WTC11 (cell line): ENCODE measurements around the gene CLIP1.

Experiments used
- CBFB ChIP-seq: sonication (generic); formaldehyde crosslinking; IDR thresholded peaks from 2 replicates; pipeline ENCODE4 v1.8.1; 2022; ENCODE audit warnings: mild to moderate bottlenecking, low read depth, missing genetic modification reagents
- CREM ChIP-seq: sonication (generic); formaldehyde crosslinking; IDR thresholded peaks from 2 replicates; pipeline ENCODE4 v1.8.1; 2022; ENCODE audit warnings: mild to moderate bottlenecking, missing genetic modification reagents, moderate library complexity
- ESRRA ChIP-seq: sonication (generic); formaldehyde crosslinking; IDR thresholded peaks from 2 replicates; pipeline ENCODE4 v1.8.1; 2022; ENCODE audit warnings: mild to moderate bottlenecking, missing genetic modification reagents, borderline replicate concordance
- NR2C2 ChIP-seq: sonication (generic); formaldehyde crosslinking; IDR thresholded peaks from 2 replicates; pipeline ENCODE4 v1.8.0; 2022; ENCODE audit warnings: mild to moderate bottlenecking, missing genetic modification reagents
- ZNF263 ChIP-seq: sonication (generic); formaldehyde crosslinking; IDR thresholded peaks from 2 replicates; pipeline ENCODE4 v1.8.1; 2022; ENCODE audit warnings: low read depth, mild to moderate bottlenecking, moderate library complexity, missing genetic modification reagents
- TF ChIP-seq, protein P1 (sequence below): sonication (generic); formaldehyde crosslinking; conservative IDR thresholded peaks from 2 replicates; pipeline ENCODE4 v1.8.1; 2023; ENCODE audit warnings: mild to moderate bottlenecking, low read depth, missing genetic modification reagents, moderate library complexity
- TF ChIP-seq, protein P2 (sequence below): sonication (generic); formaldehyde crosslinking; IDR thresholded peaks from 2 replicates; pipeline ENCODE4 v1.8.1; 2023; ENCODE audit warnings: mild to moderate bottlenecking, missing genetic modification reagents, moderate library complexity
- TF ChIP-seq, protein P3 (sequence below): fragments of 200-600 bp; IDR thresholded peaks from 2 replicates; pipeline ENCODE4 v1.8.0; 2022; ENCODE audit warnings: antibody characterized with exemption
- TF ChIP-seq, protein P4 (sequence below): sonication (generic); formaldehyde crosslinking; IDR thresholded peaks from 2 replicates; pipeline ENCODE4 v1.8.1; 2022; ENCODE audit warnings: mild to moderate bottlenecking, missing genetic modification reagents, moderate library complexity, borderline replicate concordance
- TF ChIP-seq, protein P5 (sequence below): sonication (generic); formaldehyde crosslinking; IDR thresholded peaks from 2 replicates; pipeline ENCODE4 v1.8.0; 2022; ENCODE audit warnings: mild to moderate bottlenecking, missing genetic modification reagents
- TF ChIP-seq, protein P6 (sequence below): sonication (generic); formaldehyde crosslinking; IDR thresholded peaks from 2 replicates; pipeline ENCODE4 v1.8.0; 2022; ENCODE audit warnings: mild to moderate bottlenecking, missing genetic modification reagents
- TF ChIP-seq, protein P7 (sequence below): sonication (generic); formaldehyde crosslinking; conservative IDR thresholded peaks from 2 replicates; pipeline ENCODE4 v1.8.1; 2022; ENCODE audit warnings: mild to moderate bottlenecking, missing genetic modification reagents
- TF ChIP-seq, protein P8 (sequence below): fragments of 250-450 bp; sonication (Bioruptor Pico); conservative IDR thresholded peaks from 2 replicates; pipeline ENCODE4 v1.9.0; 2021; ENCODE audit warnings: mild to moderate bottlenecking

DNA sequence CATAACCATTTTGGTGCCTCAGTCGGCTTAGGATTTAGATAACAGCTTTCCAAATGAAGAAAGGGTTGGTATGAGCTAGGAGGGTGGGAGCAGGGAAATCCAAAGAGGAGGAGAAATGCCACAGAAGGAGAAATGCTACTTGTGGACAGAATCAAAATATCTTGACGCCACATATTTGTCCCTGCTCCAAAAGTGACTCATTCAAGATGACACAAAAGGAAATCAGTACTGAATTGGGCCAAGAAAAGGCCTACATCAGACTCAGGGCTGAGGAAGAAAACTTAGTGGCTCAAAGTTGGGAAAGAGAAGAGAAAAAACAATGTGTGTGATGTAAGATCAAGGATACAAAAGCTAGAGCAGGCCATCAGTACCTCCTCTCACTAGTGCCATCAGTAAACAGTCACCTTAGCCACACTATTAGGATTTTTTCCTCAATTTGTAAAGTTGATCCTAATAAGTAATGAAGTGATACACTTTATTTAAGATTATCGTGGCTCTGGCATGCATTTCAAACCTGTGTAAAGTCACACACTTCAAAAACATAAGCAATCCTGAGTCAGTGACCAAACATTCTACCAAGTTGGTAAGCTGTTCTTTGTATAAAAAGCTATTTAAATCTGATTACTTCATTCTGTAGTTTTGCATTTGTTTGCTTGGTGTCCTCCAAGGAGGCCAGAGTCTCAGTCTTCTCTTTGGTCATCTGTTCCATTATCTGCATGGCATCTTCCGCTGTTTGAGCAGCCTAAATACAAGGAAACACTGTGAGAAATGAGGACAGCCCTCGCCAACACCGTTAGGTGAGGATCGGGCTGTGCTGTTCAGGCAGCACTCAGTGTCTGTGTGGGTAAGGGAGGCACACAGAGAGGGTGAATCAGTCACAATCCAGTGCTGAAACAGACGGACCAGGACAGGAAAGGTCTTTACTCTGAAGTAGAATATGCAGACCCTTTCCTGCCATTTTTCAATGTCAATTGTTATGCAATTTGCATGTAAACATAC lies 103.6 kb downstream of the CLIP1 start:
- TF ChIP-seq, protein P1, sequence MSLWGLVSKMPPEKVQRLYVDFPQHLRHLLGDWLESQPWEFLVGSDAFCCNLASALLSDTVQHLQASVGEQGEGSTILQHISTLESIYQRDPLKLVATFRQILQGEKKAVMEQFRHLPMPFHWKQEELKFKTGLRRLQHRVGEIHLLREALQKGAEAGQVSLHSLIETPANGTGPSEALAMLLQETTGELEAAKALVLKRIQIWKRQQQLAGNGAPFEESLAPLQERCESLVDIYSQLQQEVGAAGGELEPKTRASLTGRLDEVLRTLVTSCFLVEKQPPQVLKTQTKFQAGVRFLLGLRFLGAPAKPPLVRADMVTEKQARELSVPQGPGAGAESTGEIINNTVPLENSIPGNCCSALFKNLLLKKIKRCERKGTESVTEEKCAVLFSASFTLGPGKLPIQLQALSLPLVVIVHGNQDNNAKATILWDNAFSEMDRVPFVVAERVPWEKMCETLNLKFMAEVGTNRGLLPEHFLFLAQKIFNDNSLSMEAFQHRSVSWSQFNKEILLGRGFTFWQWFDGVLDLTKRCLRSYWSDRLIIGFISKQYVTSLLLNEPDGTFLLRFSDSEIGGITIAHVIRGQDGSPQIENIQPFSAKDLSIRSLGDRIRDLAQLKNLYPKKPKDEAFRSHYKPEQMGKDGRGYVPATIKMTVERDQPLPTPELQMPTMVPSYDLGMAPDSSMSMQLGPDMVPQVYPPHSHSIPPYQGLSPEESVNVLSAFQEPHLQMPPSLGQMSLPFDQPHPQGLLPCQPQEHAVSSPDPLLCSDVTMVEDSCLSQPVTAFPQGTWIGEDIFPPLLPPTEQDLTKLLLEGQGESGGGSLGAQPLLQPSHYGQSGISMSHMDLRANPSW (CRISPR knock-in tag), result no peak
- TF ChIP-seq, protein P2, sequence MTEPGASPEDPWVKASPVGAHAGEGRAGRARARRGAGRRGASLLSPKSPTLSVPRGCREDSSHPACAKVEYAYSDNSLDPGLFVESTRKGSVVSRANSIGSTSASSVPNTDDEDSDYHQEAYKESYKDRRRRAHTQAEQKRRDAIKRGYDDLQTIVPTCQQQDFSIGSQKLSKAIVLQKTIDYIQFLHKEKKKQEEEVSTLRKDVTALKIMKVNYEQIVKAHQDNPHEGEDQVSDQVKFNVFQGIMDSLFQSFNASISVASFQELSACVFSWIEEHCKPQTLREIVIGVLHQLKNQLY (CRISPR knock-in tag), result no peak
- TF ChIP-seq, protein P3, sequence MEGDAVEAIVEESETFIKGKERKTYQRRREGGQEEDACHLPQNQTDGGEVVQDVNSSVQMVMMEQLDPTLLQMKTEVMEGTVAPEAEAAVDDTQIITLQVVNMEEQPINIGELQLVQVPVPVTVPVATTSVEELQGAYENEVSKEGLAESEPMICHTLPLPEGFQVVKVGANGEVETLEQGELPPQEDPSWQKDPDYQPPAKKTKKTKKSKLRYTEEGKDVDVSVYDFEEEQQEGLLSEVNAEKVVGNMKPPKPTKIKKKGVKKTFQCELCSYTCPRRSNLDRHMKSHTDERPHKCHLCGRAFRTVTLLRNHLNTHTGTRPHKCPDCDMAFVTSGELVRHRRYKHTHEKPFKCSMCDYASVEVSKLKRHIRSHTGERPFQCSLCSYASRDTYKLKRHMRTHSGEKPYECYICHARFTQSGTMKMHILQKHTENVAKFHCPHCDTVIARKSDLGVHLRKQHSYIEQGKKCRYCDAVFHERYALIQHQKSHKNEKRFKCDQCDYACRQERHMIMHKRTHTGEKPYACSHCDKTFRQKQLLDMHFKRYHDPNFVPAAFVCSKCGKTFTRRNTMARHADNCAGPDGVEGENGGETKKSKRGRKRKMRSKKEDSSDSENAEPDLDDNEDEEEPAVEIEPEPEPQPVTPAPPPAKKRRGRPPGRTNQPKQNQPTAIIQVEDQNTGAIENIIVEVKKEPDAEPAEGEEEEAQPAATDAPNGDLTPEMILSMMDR, result no peak
- TF ChIP-seq, protein P4, sequence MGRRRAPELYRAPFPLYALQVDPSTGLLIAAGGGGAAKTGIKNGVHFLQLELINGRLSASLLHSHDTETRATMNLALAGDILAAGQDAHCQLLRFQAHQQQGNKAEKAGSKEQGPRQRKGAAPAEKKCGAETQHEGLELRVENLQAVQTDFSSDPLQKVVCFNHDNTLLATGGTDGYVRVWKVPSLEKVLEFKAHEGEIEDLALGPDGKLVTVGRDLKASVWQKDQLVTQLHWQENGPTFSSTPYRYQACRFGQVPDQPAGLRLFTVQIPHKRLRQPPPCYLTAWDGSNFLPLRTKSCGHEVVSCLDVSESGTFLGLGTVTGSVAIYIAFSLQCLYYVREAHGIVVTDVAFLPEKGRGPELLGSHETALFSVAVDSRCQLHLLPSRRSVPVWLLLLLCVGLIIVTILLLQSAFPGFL (CRISPR knock-in tag), result no peak
- TF ChIP-seq, protein P5, sequence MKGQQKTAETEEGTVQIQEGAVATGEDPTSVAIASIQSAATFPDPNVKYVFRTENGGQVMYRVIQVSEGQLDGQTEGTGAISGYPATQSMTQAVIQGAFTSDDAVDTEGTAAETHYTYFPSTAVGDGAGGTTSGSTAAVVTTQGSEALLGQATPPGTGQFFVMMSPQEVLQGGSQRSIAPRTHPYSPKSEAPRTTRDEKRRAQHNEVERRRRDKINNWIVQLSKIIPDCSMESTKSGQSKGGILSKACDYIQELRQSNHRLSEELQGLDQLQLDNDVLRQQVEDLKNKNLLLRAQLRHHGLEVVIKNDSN (CRISPR knock-in tag), result no peak
- TF ChIP-seq, protein P6, sequence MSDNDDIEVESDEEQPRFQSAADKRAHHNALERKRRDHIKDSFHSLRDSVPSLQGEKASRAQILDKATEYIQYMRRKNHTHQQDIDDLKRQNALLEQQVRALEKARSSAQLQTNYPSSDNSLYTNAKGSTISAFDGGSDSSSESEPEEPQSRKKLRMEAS (CRISPR knock-in tag), result no peak
- TF ChIP-seq CBFB (no peak), NR2C2 (CRISPR knock-in tag) (no peak), ESRRA (CRISPR knock-in tag) (no peak), ZNF263 (CRISPR knock-in tag) (no peak), CREM (CRISPR knock-in tag) (no peak)
- TF ChIP-seq, protein P7, sequence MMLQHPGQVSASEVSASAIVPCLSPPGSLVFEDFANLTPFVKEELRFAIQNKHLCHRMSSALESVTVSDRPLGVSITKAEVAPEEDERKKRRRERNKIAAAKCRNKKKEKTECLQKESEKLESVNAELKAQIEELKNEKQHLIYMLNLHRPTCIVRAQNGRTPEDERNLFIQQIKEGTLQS (CRISPR knock-in tag), result no peak
- TF ChIP-seq, protein P8, sequence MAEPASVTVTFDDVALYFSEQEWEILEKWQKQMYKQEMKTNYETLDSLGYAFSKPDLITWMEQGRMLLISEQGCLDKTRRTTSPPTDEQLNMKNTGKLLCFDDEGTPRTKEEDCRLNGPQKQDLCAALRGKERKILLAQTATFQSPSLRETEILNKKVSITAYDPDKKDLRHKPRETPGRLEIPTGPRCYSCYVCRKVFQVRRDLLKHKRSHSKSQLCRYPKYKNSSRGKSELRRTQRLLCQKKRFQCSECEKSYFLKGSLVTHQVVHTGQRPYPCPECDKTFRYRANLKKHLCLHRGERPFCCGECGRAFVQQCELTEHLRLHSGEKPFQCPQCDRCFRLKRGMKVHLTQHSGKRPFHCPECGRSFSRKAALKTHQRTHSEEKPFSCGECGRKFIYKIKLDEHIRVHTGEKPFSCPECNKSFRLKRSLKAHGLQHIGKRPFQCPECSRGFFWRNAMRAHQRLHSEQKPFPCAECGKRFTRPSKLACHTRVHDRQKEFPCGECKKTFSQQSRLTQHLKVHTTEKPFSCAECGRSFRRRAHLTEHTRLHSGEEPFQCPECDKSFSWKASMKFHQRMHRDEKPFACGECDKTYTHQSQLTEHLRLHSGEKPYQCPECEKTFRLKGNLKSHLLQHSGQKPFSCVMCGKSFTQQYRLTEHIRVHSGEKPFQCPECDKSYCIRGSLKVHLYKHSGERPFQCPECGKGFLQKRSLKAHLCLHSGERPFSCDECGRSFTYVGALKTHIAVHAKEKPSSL, result no peak
